ENCODE measurements around the gene GPR119.

GRCh38 chrX:130413415-130413814, 27.9 kb upstream of the GPR119 start:
- TF ChIP-seq EZH2 (IDR thresholded peaks at IDR 0.05; ENCODE audit: insufficient read depth, poor library complexity, severe bottlenecking) (no peak), EZH2phosphoT487 (IDR thresholded peaks at IDR 0.05; ENCODE audit: insufficient read depth, low read depth) (no peak)

Data from GM23248 (cell line).